ENCODE measurements around the gene SCFD2.

The SCFD2 gene

DNA sequence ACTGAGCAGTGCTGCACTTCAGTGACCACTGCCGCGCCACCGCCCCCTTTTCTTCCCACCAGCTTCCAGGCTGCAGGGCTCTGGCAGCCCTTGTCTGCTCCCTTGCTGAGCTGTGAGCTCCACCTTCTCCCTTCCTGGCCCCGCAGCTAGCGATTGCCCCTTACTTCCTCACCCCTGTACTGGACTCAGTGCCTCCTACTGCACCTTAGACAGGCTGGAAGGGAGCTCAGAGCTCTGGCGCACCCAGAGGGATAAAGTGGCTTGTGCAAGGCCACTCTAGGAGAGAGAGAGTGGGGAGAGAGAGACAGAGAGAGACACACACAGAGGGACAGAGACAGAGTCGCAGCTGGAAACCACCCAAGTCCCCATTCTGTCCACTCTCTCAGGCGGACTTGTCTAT, 497.7 kb downstream of the SCFD2 start:
- no peak for DNase-seq

DNA sequence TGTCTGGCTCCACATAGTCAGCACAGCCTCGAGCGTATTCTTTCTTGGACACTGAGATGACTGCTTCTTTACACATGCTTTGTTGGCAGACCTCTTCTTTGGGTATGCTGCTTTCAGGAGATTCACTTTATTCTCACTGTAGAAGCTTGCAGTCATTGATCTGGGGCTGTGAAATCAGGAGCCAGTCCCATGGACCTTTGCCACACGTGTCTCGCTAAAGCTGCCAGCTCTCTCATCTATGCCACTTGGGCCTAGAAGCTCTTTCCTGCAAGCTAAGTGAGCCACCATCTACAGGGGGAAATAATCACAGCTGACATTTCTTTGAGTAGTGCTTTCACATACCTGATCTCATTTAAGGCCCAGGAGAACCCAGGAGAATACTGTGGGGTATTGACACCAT, 498.7 kb downstream of the SCFD2 start:
- no peak for DNase-seq

DNA sequence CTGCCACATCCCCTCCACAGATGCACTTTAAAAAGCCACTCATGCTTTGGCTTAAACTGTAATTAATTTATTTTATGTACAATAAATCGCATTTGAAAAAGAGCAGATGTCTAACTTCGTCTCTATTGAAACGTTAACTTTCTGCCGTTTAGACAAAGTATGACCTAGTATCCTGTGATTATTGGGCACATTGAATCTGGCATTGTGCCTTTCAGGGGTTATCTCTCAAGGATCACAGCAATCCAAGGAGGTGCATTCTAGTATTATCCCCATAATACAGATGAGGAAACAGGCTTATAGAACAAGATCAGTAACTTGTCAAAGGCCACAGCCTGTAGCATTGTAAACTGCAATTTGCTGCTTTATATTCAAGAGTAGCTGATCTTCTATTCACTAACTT, 499.1 kb downstream of the SCFD2 start:
- no peak for DNase-seq

DNA sequence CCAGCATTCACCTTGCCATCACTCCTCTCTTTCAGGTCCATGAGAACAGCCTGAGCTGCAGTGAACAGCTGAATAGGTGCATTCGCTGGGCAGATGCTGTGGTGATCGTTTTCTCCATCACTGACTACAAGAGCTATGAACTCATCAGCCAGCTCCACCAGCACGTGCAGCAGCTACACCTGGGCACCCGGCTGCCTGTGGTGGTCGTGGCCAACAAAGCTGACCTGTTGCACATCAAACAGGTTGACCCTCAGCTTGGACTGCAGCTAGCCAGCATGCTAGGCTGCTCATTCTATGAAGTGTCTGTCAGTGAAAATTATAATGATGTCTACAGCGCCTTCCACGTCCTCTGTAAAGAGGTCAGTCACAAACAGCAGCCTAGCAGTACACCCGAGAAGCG, 500.6 kb downstream of the SCFD2 start:
- DNase-seq, result no peak

DNA sequence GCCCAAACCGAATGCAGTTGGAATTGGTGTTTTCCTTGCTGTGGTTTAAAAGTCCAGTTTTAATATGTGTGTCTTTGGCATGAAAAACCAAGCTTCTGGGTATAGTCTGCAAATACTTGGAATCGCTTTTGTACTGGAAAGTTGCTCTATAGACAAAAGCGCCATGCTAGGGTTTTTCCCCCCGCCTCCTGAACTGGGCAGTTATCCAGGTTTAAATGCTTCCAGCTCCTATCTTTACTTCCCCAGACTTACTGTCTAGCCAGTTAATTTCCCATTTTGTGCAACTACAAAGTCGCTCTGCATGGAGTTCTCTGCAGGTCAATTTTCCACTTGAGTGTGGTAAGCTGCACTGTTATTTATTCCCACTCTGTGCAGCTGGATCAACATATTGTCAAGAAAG, 501.1 kb downstream of the SCFD2 start:
- DNase-seq, result no peak

DNA sequence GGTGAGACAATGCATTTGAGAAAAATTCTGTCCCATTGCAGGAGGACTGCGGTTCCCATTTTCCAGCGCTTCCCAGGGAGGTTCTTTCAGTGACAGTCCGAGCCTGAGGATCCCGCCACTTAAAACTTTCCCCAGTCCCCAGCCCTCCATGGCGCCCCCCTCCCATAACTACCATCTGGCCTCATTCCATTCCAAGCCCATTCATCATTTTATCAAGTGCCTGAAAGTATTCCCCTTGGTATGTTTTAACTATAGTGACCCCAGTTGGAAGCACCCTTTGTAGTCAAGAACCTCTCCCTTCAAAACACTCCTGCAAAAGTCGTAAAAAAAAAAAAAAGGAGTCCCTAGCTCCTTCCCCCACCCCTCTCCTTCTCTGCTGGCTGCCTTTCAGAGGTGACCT, 502.5 kb downstream of the SCFD2 start:
- DNase-seq, result no peak

DNA sequence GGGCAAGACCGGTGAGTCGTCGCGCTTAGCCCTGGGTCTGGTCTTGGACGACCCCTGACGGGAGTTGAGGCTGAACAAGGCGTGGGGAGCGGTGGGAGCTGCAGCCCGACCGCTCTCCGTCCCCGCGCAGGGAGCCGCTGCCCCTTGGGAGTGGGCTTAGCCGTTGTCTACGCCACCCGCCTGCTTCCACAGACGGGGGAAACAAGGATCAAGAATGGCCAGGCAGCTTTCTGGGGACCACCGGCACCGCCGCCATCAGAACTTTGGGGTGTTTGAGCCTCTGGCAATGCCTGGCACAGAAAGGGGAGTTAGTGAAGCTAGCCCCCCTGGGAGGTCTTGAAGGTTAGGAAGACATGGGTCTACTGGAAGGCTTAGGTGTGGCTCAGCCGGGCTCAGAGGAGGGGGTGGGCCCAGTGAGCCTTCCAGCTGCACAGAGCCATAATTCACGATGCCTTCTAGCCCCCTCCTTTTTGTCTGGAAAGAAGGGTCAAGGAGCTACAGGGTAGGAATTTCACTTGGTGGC, 503.2 kb downstream of the SCFD2 start:
- DNase-seq, result no peak

DNA sequence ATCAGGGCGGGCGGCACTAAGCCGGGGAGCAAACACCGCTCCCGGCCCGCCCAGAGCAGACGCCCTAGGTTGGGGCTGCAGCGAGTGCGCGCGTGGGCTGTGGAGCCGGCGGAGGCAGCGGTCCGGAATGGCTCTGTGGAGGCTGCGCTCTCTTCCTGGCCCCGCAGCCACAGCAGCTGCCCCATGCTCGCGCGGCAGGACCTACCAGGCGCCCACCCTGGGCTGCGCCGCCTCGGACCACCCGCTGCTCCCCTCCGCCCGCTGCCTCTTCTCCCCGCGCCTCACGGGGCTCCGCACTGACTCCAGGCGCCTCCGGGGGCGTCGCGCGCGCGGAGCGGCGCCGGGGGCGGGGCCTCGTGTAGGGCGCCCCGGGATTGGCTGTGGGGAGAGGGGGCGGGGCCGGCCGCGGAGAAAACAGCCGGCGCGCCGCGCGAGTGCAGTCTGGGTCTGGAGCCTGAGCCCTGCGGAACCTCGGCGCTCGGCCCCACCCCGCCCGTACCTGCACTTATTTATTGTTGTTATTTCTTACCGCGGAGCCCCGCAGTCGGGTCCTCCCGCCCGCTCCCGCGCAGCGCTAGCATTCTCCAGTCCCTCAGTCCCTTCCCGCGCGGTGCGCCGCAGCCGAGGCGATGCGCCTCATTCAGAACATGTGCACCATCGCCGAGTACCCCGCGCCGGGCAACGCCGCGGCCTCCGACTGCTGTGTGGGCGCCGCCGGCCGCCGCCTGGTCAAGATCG, 503.8 kb downstream of the SCFD2 start, which contains the start of gene RASL11B:
Gene RASL11B (plus strand): TSS at position 439 of the 738 bp plus-strand sequence. CDS start 191 bp downstream, at position 630.
- DNase-seq, result peak; percentile 84 to 89

DNA sequence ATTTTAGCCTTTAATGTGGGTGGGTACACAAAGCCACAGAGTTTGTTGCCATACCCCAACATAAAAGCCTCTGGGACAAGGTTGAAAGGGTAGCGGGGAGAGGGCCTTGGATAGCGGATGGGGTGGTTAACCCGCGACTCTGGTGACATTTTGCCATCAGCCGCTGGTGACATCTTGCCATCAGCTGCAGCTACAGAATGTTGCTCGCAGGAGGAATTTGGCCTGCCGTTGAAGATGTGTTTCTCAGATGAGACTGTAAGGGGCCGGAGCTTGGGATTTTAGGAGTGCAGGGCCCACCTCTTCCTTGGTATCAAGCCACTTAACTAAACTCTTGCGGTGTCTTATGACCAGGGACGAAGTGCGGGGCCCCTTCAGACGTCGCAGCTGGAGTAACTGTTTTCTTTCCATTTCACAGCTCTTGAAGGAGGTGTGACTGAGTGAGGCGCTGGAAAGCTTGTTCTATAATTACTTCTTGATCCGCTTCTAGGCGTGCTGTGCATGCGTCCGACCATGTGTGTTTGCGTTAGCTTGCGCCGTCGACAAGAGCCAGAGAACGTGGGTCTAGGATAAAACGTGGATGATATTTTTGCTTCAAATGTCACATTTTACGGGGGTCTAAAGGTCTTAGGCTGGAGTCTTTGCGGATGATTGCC, 504.6 kb downstream of the SCFD2 start:
- DNase-seq, result no peak

DNA sequence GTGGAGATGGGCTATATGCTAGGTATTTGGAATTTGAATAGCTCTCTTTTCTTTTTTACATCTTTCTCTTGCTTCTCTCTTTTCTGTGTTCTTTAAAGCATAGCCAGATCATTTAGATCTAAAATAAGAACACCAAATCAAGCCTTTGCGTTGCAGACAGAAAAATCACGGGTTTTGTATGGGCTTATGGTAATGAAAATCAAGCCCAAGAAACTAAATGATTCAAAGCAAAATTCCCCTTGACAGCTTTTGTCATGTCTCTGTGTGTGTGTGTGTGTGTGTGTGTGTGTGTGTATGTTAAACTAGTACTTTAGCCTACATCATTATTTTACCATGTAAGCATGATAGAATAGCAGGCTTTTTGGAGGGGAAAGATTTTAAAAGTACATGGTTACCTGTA, 505.5 kb downstream of the SCFD2 start:
- no peak for DNase-seq

DNA sequence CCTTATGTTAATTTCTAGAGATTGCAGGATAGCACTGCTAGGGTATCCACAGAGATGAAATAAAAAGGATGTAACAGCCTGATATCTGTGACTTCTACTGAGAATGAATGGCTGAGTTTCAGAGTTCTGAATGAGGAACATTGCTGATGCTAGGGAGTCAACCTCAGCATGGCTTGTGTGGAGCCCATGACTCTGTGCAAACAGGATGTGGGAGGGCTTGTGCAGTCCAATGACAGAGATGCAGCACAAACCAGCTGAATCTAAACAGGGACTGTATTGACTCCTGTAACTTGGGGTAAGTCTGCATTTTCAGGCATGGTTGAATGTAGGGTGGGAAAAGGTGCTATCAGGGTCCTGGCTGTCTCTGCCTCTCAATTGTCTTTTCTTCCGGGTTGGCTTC, 509.1 kb downstream of the SCFD2 start:
- no peak for DNase-seq

DNA sequence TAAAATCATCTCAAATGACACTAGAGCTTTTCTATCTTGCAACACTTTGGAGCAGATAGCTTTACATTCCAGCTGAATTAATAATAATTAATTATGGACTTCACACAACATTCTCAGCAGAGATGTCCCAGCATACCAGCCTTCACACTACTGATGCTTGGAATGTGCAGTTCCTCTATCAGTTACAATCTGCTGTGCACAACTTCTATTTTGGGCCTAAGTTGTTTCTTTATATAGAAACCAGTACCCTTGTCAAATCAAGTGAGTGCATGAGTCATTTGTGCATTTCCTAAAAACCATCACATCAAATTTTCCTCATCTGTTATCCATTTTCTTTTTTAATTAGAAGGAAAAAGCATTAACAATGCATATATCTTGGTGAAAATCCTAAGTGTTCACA, 512.5 kb downstream of the SCFD2 start:
- DNase-seq, result no peak

DNA sequence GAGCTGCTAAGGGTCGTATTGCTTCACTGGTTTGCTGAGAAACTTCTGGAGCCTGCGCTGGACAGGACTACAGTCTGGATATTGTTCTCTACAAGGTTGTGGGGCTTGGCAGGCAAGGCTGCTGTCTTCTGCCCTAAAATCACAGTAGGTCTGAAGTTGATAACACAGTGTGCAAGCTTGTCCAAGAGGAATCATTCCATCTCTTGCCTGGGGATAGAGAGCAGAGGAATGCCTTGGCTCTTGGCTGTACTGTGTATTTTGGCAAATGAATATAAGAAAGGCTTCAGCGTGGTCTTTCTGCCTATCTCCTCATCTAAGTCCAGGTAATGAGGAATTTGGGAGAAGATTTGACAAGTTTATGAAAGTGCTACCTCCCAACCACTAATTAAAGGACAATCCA, 513.1 kb downstream of the SCFD2 start:
- DNase-seq, result no peak

DNA sequence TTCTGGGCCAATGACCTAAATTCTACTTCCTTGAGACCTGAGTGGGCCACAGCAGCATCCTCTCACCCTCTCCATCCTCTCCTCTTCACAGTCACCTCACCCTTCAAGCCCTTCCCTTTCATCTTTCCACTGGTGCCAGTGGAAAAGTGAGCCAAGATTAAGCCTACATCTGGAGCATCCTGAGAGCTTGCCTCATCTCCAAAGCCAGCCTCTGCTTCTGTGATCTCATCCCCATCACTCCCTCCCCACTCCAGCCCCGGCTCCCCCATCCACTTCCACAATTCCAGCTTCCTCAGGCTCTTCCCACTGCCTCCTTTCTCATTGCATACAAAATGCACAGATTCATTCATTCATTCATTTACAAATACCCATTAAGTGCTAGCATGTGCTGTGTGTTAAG, 513.8 kb downstream of the SCFD2 start:
- DNase-seq, result no peak

DNA sequence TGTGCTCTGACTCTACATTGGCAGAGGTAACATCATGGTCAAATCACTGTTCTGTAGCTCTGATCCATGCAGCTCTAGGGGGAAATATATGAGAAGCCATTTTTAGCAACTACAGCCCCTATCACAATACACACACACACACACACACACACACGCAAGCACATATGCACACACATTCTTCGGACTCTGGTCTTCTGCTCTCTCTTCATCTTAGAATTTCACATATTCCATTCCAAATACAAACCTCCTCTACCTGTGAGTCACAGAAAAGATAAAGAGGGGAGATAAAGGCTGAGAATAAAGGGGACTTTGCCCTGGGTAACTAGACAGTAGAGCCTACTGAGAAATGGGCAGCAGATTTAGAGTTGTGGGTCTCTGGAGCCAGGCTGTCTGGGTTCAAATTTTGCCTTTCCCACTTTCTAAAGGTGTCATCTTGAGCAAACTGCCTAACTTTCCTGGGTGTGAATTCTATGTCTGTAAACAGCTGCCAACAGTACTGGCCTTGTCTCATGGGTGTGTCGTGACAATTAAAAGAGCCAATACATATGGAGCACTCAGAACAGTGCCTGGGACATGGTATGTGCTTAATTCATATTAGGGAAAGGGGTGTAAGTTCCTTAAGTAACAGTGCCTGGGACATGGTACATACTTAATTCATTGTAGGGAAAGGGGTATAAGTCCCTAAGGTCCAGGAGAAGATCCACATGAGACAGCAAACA, 515.3 kb downstream of the SCFD2 start:
- no peak for DNase-seq

DNA sequence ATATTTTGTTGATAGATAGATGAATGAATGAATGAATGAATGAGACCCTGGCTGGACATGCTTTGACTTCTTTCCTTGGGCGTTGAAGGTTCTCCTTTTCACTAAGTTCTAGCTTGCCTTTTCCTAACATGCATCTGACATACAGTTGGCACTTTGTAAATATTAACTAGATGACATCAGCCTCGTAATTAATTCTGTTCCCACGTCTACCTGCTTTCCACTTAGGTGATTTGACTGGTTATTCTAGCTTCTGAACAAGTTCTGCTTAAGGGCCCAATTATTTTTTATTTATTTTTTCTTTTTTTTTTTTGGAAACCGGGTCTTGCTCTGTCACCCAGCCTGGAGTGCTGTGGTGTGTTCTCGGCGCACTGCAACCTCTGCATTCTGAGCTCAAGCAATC, 517.6 kb downstream of the SCFD2 start:
- no peak for DNase-seq

DNA sequence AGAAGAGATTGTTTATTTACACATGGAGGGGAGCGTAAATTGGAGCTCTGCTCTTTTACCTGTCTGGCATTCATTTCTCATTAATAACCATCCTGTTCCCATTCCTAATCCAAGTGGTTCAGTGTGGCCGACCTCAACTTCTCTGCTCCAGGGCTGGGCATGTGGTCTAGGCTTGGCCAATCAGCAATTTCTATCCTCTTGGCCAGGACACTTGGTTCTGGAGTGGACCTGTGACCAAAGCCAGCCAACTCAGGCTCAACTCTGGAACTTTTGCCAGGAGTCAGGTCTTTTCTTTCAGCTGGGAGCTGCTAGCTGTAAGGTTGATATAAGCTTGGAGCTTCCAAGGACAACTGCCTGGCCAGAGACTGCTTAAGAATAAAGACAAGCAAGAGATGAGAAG, 519.4 kb downstream of the SCFD2 start:
- DNase-seq, result no peak

DNA sequence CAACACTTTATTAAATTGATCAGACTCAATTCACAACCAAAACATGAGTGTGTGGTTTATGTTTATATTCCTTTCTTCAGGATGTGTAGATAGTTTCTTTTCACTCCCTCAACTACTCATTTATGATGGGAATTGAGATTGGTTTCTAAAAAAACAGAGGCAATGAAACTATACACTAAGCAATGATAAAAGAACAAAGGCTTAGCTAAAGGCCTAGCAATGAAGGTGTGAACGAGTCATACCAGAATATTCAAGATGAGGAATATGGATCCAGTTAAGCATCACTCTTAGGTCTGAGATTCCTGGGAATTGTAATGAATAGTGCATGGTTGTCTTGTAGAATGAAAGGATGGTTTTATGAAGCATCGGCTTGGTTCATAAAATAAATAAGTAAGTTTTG, 521.3 kb downstream of the SCFD2 start:
- DNase-seq, result no peak

DNA sequence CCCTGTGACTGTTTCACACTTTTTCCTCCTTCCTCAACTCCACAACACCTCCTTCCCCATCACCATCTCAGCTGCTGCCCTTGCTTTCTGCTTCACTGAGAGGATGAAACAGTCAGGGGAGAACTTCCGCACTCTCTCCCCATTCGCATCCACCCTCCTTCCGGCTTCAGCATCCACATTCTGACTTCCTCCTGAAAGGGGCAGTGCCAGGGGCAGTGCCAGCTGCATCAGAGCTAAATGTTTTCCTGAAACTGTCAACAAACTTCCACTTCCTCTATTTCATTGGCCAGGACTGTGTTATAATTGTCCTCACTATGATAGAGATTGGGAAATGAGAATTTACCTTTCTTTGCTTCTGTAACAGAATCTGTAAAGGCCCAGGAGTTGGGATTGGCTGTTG, 521.9 kb downstream of the SCFD2 start:
- DNase-seq, result no peak

DNA sequence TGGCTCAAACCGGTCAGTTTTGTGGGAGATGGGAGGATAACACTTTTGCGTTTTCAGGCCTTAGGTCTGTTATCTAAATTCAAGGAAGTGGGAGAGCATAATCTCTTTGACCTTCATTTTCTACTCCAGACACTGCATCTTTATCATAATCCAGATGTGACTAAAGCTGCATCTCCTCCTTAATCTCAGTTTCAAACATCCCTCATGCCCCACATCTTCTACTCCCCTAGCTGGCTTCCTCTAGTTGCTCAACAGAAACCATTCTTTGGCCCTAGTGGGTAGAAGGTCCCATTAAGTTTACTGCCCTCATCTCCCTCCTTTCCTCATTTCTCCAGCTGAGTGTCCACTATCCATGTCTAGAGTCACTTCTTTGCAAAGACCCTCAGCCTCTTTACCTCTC, 522.5 kb downstream of the SCFD2 start:
- no peak for DNase-seq

DNA sequence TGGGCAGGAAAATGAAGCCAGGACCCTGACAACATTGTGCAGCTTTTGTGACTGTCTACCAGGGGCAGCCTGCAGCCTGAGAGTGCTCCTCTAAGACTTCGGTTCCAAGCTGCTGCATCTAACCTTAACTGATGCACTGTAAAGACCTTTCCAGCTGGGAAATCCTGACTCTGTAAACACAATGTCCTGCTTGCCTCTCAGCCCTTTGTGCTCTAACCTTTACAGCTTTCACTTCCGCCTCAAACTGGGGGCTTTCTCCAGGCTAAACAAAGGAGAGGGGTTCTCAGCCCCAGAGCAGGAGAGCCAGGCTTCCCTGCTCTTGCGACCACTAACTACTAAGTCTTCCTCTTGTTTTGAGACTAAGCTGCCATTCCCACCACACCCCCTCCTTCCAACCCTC, 523.1 kb downstream of the SCFD2 start:
- DNase-seq, result no peak

DNA sequence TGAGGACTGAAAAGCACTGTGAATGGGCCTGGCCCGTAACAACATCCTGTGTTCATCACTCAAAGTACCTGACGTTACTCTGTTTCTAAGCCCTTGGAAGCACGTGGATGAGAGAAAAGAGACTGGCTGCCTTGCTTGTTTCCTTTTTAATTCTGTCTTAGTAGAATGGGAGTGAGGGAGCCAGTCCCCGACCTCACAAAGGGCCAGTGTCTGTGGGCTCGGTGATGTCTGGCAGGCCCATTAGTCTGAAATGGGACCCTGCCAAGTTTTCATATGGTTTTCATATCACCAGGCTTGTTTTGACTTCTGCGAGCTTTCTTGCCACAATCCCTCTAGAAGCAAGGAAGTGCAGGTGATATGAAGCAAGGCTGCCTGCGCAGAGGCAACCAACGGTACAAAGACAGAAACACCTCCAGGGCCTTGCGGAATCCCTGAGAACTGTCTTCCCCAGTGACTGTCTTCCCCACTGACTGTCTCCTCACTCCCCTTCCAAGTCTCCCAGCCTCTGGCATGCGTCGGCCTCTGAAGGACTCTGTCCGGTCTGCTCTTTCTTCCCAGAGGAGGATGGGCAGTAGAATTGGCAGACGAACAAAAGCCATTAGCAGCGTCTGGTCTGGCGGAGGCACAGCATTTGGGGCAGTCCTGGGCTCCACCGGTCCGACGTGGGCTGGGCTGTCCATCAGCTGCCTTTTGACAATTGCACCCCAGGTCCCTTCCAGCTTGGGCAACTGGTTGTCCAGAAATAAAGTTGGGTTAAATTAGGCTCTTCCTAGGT, 524.0 kb downstream of the SCFD2 start:
- DNase-seq, result no peak
